ENCODE measurements around the gene HADH.
A peak's percentile ranks its signal among the peaks of the same experiment; 100 is the strongest.

HADH gene

DNA sequence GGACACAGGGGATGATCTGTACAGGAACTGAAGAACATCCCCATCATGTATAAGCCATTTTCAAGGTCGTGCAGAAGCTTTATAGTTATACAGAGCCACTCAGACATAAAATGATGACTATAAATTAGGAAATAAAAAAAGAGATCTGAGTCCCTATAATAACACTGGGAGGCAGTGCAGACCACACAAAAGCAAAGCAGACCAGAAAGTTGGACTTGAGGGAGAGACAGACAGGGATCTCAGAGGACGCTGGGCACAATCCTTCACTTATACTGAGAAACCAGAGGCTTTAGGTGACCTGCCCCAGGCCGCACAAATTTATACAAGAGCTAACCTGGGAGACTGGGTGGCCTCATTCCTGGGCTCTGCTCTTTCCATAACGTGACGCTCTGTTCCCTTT is 70.5 kb downstream of the HADH start:
- DNase-seq, result no peak

DNA sequence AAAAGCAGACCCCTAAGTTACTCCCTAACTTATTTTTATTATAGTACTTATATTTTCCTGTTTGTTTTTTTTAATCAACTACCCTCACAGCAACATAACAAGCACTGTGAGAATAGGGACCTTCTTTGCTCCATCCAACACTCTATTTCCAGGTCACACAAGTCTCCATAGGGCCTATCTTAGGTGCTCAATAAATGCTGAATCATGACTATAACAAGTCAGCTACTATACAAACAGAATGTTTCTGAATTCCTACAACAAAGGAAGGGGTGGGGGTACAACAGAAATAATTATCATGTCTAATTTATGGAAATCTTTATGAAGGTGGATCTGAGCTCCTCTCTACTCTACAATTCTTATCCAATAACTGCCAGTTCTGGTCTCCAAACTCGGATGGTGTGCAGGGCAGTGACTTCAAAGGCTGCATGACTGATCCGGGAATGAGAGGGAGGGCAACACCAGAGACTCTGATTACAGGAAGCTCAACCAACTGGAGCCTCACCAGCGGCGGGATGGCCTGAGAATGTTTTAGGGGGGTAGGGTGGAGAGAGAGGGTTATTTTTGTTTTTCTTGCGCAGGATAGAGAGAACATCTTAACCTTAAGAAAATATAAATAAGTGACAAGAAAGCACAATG is 71.1 kb downstream of the HADH start:
- DNase-seq, result no peak

DNA sequence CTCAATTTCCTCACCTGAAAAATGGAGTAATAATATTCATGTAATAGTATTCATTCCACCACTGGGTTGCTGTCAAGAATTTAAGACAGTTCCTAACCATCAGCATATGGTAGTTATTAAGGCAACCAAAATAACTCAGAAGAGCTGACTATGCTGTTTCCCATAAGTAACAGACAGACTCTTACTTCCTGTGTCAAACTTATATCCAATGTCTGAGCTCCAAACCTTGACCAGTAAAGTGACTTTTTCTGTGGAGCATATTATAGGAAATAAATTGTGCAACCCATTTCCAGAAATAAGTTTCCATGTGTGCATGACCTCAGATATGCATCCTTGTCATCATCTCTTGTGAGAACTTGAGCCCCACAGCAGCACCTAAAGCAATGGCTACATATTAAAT is 78.8 kb downstream of the HADH start:
- DNase-seq, result no peak

DNA sequence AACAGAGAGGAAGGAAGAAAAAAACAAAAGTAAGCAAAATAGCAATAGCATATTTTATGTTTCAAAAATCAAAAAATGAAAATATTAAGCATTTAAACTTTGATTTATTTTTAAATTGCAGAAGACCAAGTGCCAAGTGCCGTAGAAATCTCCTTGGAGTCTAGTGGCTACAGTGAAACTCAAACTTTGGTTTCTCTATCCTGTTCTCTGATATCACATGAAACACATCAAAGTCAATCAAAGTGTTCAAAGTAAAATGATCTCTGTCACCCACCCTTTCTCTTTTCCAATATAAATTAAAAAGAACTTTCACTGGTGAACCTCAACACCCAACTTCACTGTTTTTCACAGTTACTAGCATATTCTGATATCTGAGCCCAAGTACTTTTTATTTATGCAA is 81.1 kb downstream of the HADH start:
- no peak for DNase-seq

DNA sequence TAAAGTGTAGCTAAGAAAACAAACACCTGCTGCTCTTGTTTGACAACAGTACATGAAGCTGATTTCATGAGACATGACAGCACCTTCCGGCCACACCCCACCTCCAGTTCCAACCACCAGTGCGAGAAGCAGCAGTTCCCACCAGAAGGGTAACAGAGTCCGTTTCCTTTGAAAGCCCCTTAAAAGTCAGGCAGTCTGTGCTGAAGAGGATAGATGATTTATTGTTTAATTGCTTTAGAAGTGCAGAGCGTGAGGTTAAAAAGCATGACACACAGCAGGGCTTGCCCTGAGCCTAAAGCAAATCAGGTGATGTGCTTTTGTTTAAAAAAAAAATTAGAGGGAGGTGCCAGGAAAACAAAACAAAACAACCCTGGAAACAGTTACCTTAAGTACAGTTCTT is 82.6 kb downstream of the HADH start:
- no peak for DNase-seq

DNA sequence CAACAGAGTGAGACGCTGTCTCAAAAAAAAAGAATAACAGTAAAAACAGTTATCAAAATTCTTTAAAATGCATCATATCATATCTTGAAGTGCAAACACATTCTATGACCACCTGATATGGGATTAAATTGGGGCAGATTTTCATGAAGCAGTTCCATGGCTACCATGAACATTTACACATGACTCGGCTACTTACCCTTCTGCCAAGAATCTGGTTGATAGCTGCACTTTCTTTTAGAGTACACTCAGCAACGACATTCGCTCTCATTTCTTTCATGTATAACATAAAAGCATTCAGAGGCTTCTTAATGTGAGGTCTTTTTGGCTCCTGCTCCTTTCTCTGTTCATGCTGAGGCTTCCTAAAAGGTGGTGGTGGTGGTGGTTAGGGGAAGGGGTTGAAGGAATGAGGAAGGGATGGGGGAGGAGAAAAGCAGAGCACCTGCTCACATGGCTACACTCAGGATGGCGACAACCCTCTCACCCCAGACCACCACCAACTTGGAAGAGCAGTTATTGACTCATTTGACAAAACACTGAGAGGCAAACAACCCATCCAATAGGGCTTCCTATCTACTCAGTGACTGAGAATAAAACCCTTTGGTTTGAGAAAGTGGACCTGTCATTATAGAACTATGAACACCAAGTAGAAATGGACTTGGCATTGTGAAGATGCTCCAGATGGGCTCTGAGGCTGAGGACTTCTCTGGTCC is 88.5 kb downstream of the HADH start:
- no peak for DNase-seq

DNA sequence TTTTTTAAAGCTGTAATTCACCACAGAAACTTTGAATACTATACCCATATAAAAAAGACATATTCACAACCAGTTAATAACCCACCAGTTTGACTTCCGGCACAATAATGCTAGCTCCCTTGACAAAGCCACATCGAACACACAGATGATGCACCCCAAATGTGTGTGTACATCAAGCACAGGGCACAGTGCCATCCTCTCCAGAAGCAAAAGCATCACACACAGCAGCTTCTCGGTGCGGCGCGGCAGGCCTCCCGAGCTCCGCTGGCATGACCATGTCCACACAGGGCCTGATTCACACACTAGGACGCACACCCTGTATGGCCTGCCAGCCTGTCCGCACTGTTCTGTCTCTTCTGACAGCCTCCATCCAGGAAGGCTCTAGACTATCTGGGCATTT is 91.1 kb downstream of the HADH start:
- peak; percentile 73 for DNase-seq

DNA sequence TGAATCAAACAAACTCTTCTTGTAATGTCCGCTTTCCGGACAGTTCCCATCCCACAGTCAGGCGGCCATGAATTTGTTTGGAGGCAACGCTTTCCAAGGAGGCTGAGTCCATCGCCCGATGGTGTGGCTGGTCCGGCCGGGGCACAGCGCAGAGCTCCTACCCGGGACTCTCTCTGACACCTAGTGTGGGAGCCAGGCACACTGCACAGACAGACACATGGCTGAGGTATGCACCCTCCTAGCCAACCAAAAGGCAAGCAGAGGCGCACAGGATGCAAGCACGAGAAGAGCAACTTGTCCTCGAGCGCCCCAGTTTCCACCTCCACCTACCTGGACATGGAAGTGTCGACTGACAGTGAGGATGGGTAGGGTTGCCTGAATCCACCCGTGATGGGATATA is 91.6 kb downstream of the HADH start:
- DNase-seq, result no peak

Measured in activated CD8-positive, alpha-beta memory T cell treated with anti-CD3 and anti-CD28 coated beads for 24 hours (primary cell).